Measurements from ENCODE around the gene NOTUM.

DNA sequence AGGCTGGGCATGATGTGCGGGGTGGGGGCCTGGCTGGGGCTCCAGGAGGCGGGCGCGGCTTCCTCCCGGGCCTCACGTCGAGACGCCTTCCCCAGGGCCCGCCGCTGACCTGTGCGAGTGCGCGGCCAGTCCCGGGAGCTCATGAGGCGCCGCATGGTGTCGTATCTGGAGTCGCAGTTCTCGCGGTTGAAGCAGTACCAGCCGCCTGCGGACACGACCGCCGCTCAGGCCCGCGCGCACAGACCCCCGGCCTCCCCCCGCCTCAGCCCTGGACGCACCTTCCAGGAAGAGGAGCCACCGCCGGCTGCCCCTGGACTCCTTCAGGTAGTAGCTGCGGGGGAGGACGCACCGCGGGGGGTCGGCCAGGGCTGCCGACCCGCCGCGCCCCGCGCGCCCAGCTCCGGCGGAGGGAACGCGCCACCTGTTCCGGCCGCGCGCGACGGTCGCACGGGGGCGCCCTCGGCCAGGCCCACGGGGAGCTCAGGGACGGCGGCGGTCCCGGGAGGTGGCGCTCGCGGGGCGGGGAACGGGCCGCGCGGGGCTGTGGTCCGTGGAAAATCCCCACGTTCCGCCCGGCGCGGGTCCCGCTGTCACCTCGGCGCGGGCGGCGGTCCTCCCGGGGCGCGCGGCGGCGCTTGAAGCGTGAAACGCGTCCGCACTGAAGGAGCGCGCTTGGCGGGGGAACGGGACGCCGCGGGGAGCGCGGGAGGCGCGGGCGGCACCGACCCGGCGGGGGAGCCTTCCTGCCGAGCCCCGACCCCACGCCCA, 1.4 kb downstream of the NOTUM start:
- no peak for TF ChIP-seq EZH2 (IDR thresholded peaks at IDR 0.05; ENCODE audit: borderline replicate concordance, low read length)
- TF ChIP-seq, protein P1, sequence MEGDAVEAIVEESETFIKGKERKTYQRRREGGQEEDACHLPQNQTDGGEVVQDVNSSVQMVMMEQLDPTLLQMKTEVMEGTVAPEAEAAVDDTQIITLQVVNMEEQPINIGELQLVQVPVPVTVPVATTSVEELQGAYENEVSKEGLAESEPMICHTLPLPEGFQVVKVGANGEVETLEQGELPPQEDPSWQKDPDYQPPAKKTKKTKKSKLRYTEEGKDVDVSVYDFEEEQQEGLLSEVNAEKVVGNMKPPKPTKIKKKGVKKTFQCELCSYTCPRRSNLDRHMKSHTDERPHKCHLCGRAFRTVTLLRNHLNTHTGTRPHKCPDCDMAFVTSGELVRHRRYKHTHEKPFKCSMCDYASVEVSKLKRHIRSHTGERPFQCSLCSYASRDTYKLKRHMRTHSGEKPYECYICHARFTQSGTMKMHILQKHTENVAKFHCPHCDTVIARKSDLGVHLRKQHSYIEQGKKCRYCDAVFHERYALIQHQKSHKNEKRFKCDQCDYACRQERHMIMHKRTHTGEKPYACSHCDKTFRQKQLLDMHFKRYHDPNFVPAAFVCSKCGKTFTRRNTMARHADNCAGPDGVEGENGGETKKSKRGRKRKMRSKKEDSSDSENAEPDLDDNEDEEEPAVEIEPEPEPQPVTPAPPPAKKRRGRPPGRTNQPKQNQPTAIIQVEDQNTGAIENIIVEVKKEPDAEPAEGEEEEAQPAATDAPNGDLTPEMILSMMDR (conservative IDR thresholded peaks at IDR 0.05 in 1 of 2, IDR thresholded peaks at IDR 0.05 in 1 of 2; ENCODE audit: extremely low read depth in 1 of 2, insufficient read depth in 1 of 2, low read depth in 1 of 2, low read length in 2 of 2), result peak; percentile 51 to 65

Data from mammary epithelial cell (primary cell).